HepG2 (cell line): ENCODE results near the gene UBE2D4. TPM values are rescaled to one million over a fixed set of nuclear protein-coding genes. Genes with fewer than 3 reads are reported as not detected.

Source experiments
- HOXD1 ChIP-seq: sonication (generic); formaldehyde crosslinking; IDR thresholded peaks from 2 replicates; pipeline ENCODE4 v1.5.0; 2020; ENCODE audit warnings: missing genetic modification reagents
- SIX1 ChIP-seq: sonication (generic); formaldehyde crosslinking; IDR thresholded peaks from 2 replicates; pipeline ENCODE4 v1.4.0; 2020; ENCODE audit warnings: missing genetic modification reagents, borderline replicate concordance
- SMYD3 ChIP-seq: sonication (generic); formaldehyde crosslinking; IDR thresholded peaks from 2 replicates; pipeline ENCODE4 v1.8.1; 2023; ENCODE audit warnings: mild to moderate bottlenecking, missing genetic modification reagents
- ZNF143 ChIP-seq: sonication (generic); formaldehyde crosslinking; IDR thresholded peaks from 2 replicates; pipeline ENCODE4 v1.4.0; 2020; ENCODE audit warnings: missing genetic modification reagents
- ZNF207 ChIP-seq: fragments of 450-650 bp; IDR thresholded peaks from 2 replicates; pipeline ENCODE4 v1.6.1; 2016; ENCODE audit warnings: antibody characterized with exemption, borderline replicate concordance
- polyA plus RNA-seq, 8 experiments: library from polyadenylated mRNA; depleted of rRNA in 3 of 8; stranded (reverse) in 7 of 8; unstranded in 1 of 8; fragments of >200 nt; fragmentation: Illumina TruSeq in 4 of 8; extraction: Trizol in 4 of 8; gene quantifications; 2 replicates each; pipeline versions ENCODE4 v1.2.1 to v1.2.3, GENCODE V29; 2011 to 2016; ENCODE audit warnings: low read depth in 4 of 8, missing spikeins in 1 of 8, mixed read lengths in 1 of 8; ENCODE audit not compliant: insufficient read depth in 1 of 8
- total RNA-seq, 5 experiments: library from RNA; depleted of rRNA; stranded (reverse); fragments of >200 nt; fragmentation: Illumina TruSeq; extraction: Trizol; gene quantifications; 2 replicates each; pipeline ENCODE4 v1.2.3, GENCODE V29; 2016; ENCODE audit warnings: low read depth in 1 of 5
- TF ChIP-seq, protein P1 (sequence below): sonication (generic); formaldehyde crosslinking; IDR thresholded peaks from 2 replicates; pipeline ENCODE4 v1.4.0; 2020; ENCODE audit warnings: missing genetic modification reagents
- TF ChIP-seq, protein P2 (sequence below): sonication (generic); formaldehyde crosslinking; IDR thresholded peaks from 2 replicates; pipeline ENCODE4 v1.4.0; 2020; ENCODE audit warnings: mild to moderate bottlenecking, missing genetic modification reagents
- TF ChIP-seq, protein P3 (sequence below): sonication (generic); formaldehyde crosslinking; IDR thresholded peaks from 2 replicates; pipeline ENCODE4 v1.5.0; 2020; ENCODE audit warnings: mild to moderate bottlenecking, low read depth, missing genetic modification reagents, borderline replicate concordance
- TF ChIP-seq, protein P4 (sequence below): sonication (generic); formaldehyde crosslinking; IDR thresholded peaks from 2 replicates; pipeline ENCODE4 v1.5.1; 2020; ENCODE audit warnings: missing genetic modification reagents, mild to moderate bottlenecking, borderline replicate concordance

UBE2D4 gene
- total and polyA plus RNA-seq, 2 of the 13 experiments (the other 11 are each of a cell fraction or from before 2014, with no cell fraction given) = 9.9 to 16.0 TPM

DNA sequence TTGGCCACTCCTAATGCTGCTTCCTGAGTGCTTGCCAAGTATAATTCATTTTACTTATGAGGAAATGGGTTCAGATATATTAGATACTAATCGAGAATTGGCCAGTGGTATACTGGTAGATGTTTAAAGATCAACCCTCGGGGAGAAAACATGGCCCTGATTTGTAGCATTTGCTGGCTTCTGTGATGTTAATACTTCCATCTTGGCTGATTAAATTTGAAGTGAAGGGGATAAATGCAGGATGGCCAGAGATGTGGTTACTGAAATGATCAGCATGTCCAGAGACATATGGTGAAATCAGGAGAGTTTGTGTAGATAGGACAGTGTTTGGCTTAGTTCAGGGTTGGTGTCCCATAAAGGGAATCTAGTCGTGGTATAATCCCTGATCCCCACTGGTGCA, 11.2 kb downstream of the UBE2D4 start (continued):
- TF ChIP-seq, protein P1, sequence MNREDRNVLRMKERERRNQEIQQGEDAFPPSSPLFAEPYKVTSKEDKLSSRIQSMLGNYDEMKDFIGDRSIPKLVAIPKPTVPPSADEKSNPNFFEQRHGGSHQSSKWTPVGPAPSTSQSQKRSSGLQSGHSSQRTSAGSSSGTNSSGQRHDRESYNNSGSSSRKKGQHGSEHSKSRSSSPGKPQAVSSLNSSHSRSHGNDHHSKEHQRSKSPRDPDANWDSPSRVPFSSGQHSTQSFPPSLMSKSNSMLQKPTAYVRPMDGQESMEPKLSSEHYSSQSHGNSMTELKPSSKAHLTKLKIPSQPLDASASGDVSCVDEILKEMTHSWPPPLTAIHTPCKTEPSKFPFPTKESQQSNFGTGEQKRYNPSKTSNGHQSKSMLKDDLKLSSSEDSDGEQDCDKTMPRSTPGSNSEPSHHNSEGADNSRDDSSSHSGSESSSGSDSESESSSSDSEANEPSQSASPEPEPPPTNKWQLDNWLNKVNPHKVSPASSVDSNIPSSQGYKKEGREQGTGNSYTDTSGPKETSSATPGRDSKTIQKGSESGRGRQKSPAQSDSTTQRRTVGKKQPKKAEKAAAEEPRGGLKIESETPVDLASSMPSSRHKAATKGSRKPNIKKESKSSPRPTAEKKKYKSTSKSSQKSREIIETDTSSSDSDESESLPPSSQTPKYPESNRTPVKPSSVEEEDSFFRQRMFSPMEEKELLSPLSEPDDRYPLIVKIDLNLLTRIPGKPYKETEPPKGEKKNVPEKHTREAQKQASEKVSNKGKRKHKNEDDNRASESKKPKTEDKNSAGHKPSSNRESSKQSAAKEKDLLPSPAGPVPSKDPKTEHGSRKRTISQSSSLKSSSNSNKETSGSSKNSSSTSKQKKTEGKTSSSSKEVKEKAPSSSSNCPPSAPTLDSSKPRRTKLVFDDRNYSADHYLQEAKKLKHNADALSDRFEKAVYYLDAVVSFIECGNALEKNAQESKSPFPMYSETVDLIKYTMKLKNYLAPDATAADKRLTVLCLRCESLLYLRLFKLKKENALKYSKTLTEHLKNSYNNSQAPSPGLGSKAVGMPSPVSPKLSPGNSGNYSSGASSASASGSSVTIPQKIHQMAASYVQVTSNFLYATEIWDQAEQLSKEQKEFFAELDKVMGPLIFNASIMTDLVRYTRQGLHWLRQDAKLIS = no peak
- TF ChIP-seq ZNF143 (CRISPR knock-in tag) = no peak
- TF ChIP-seq, protein P2, sequence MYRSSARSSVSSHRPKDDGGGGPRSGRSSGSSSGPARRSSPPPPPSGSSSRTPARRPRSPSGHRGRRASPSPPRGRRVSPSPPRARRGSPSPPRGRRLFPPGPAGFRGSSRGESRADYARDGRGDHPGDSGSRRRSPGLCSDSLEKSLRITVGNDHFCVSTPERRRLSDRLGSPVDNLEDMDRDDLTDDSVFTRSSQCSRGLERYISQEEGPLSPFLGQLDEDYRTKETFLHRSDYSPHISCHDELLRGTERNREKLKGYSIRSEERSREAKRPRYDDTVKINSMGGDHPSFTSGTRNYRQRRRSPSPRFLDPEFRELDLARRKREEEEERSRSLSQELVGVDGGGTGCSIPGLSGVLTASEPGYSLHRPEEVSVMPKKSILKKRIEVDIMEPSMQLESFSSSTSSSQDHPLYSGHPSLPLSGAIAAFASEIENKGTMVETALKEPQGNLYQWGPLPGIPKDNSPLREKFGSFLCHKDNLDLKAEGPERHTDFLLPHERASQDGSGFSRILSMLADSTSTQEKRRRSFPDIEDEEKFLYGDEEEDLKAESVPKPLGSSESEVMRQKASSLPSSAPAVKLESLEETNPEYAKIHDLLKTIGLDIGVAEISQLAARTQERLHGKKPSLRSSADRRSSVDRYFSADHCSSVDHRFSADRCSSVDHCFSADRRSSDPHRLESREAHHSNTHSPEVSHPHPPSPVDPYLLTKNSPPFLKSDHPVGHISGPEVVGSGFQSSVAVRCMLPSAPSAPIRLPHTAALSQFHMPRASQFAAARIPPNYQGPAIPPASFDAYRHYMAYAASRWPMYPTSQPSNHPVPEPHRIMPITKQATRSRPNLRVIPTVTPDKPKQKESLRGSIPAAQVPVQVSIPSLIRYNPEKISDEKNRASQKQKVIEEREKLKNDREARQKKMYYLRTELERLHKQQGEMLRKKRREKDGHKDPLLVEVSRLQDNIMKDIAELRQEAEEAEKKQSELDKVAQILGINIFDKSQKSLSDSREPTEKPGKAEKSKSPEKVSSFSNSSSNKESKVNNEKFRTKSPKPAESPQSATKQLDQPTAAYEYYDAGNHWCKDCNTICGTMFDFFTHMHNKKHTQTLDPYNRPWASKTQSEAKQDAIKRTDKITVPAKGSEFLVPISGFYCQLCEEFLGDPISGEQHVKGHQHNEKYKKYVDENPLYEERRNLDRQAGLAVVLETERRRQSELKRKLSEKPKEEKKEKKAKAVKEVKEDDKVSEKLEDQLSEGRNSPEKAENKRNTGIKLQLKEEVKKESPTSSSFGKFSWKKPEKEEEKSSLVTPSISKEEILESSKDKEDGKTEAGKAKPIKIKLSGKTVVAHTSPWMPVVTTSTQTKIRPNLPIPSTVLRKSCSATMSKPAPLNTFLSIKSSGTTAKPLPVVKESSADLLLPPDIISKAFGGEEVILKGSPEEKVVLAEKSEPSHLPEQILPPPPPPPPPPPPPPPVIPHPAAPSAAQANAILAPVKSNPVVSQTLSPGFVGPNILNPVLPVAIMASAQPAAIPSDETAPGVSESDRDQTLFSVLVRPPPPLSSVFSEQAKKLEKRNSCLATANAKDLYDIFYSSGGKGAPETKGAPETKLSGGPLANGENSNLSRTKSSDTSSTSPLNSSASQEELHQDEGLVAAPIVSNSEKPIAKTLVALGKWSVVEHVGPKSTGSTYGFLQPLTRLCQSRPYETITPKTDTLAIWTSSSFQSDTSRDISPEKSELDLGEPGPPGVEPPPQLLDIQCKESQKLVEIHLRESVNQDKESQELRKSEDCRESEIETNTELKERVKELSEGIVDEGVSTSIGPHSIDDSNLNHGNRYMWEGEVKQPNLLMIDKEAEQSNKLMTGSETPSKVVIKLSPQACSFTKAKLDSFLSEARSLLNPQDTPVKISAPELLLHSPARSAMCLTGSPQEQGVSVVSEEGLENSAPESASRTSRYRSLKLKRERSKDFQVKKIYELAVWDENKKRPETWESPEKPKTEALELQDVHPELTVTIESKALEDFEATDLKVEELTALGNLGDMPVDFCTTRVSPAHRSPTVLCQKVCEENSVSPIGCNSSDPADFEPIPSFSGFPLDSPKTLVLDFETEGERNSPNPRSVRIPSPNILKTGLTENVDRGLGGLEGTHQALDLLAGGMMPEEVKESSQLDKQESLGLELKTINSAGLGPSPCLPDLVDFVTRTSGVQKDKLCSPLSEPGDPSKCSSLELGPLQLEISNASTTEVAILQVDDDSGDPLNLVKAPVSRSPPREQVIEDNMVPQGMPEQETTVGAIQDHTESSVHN (CRISPR knock-in tag) = no peak
- TF ChIP-seq SIX1 (CRISPR knock-in tag) = no peak
- TF ChIP-seq, protein P3, sequence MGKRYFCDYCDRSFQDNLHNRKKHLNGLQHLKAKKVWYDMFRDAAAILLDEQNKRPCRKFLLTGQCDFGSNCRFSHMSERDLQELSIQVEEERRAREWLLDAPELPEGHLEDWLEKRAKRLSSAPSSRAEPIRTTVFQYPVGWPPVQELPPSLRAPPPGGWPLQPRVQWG = no peak
- TF ChIP-seq, protein P4, sequence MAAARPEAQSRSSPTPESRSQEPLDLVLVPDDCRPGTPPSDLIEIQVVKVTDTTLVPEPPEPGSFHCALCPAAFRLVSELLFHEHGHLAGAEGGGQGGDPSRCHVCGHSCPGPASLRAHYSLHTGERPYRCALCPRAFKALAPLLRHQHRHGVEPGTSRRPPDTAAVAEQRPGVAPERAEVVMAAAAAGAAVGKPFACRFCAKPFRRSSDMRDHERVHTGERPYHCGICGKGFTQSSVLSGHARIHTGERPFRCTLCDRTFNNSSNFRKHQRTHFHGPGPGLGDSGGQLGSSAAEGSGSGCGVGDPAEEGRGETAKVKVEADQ (CRISPR knock-in tag) = no peak
- no peak for TF ChIP-seq ZNF207
- TF ChIP-seq HOXD1 (CRISPR knock-in tag) = no peak
- no peak for TF ChIP-seq SMYD3 (CRISPR knock-in tag)
